ENCODE results near the gene DEPDC7.

Gene DEPDC7

GRCh38 chr11:33063326-33063881 lies 47.7 kb downstream of the DEPDC7 start:
- ChIA-PET CTCF (interaction anchor here (0.5 to 3.0 kb wide), 8 partner anchors 18 to 260 kb away, joined by 3 to 41 read pairs (median 4); no protein-coding TSS in a partner anchor), POLR2A (no interaction called here)
- no peak for TF ChIP-seq ZNF48 (tag by site-specific recombination; IDR thresholded peaks at IDR 0.05)
- TF ChIP-seq ZNF544 (tag by site-specific recombination; IDR thresholded peaks at IDR 0.05) = no peak
- TF ChIP-seq ZSCAN18 (tag by site-specific recombination; IDR thresholded peaks at IDR 0.05) = no peak
- no peak for TF ChIP-seq ZNF776 (tag by site-specific recombination; IDR thresholded peaks at IDR 0.05; ENCODE audit: borderline replicate concordance)
- TF ChIP-seq ZNF621 (tag by site-specific recombination; IDR thresholded peaks at IDR 0.05) = no peak
- no peak for TF ChIP-seq ZSCAN23 (tag by site-specific recombination; IDR thresholded peaks at IDR 0.05)
- no peak for TF ChIP-seq ZNF391 (tag by site-specific recombination; IDR thresholded peaks at IDR 0.05; ENCODE audit: borderline replicate concordance, low read depth)
- TF ChIP-seq ZNF280D (tag by site-specific recombination; IDR thresholded peaks at IDR 0.05) = no peak
- no peak for TF ChIP-seq ZSCAN16 (tag by site-specific recombination; IDR thresholded peaks at IDR 0.05)
- TF ChIP-seq CTCF (tag by site-specific recombination; IDR thresholded peaks at IDR 0.05) = no peak
- TF ChIP-seq ZNF221 (tag by site-specific recombination; IDR thresholded peaks at IDR 0.05; ENCODE audit: borderline replicate concordance) = no peak
- TF ChIP-seq ZNF121 (tag by site-specific recombination; IDR thresholded peaks at IDR 0.05) = no peak
- TF ChIP-seq ZNF292 (tag by site-specific recombination; IDR thresholded peaks at IDR 0.05; ENCODE audit: borderline replicate concordance, low read depth) = no peak
- TF ChIP-seq ZNF155 (tag by site-specific recombination; IDR thresholded peaks at IDR 0.05) = no peak
- TF ChIP-seq SP7 (tag by site-specific recombination; IDR thresholded peaks at IDR 0.05) = no peak
- TF ChIP-seq ZNF140 (tag by site-specific recombination; IDR thresholded peaks at IDR 0.05) = no peak
- no peak for TF ChIP-seq ZNF184 (tag by site-specific recombination; IDR thresholded peaks at IDR 0.05)
- TF ChIP-seq ZBTB49 (tag by site-specific recombination; IDR thresholded peaks at IDR 0.05; ENCODE audit: low read depth) = no peak
- H3K4me3 ChIP-seq (ENCODE audit: low read depth, low read length) = no peak overlapping the region
- H3K27ac ChIP-seq (ENCODE audit: extremely low read depth, low read depth, low read length) = no peak overlapping the region
- no peaks in the 10 kb centered on the region for H3K9me3 ChIP-seq (ENCODE audit: control insufficient read depth, insufficient read depth, low read depth, low read length)
- peaks cover 0 to 73% of the 10 kb centered on the region in 2 experiments; a peak in 2 of 3 replicates for H3K36me3 ChIP-seq (ENCODE audit: control insufficient read depth in 2 of 2, insufficient read depth in 1 of 2, low read length in 2 of 2)
- H3K4me1 ChIP-seq (ENCODE audit: control insufficient read depth, insufficient read depth, low read length) = no peaks in the 10 kb centered on the region
